CD14-positive monocyte (primary cell): ENCODE results near the gene FAM53B. TPM values are rescaled to one million over a fixed set of nuclear protein-coding genes. Genes with fewer than 3 reads are reported as not detected.

ENCODE experiments used
- DNase-seq, 3 donors: peaks; one replicate each; pipeline ENCODE4 v3.0.0-alpha.2; 2011 to 2022
- H2AFZ ChIP-seq: 2 replicates; pipeline ENCODE4 v1.6.0; 2012; ENCODE audit warnings: mild to moderate bottlenecking, low read depth, low read length, inconsistent platforms; ENCODE audit not compliant: insufficient read depth, poor library complexity, severe bottlenecking
- H3K27ac ChIP-seq, 2 donors: 1 replicate in 1 of 2; 2 replicates in 1 of 2; pipeline ENCODE4 v1.5.1; 2012 to 2013; ENCODE audit warnings: low read length in 2 of 2, control low read depth in 1 of 2, inconsistent platforms in 1 of 2, low read depth in 1 of 2, mild to moderate bottlenecking in 1 of 2
- H3K27me3 ChIP-seq, 2 donors: one replicate each; pipeline versions ENCODE4 v1.6.0 to v1.6.1; 2011 to 2013; ENCODE audit warnings: low read length in 2 of 2; ENCODE audit not compliant: control insufficient read depth in 2 of 2, insufficient read depth in 2 of 2
- H3K36me3 ChIP-seq, 2 donors: replicated peaks in 1 of 2; 1 replicate in 1 of 2; 2 replicates in 1 of 2; pipeline versions ENCODE4 v1.5.1 to v1.6.1; 2012 to 2013; ENCODE audit warnings: low read length in 2 of 2, control low read depth in 1 of 2, inconsistent platforms in 1 of 2, mild to moderate bottlenecking in 1 of 2; ENCODE audit not compliant: insufficient read depth in 2 of 2, control insufficient read depth in 1 of 2
- H3K4me1 ChIP-seq, 2 donors: 1 replicate in 1 of 2; 2 replicates in 1 of 2; pipeline versions ENCODE4 v1.5.1 to v1.6.1; 2012 to 2013; ENCODE audit warnings: low read length in 2 of 2, control low read depth in 1 of 2, inconsistent platforms in 1 of 2, mild to moderate bottlenecking in 1 of 2, moderate library complexity in 1 of 2; ENCODE audit not compliant: insufficient read depth in 2 of 2, control insufficient read depth in 1 of 2
- H3K4me2 ChIP-seq: replicated peaks from 2 replicates; pipeline ENCODE3; 2012; ENCODE audit warnings: low read length, moderate library complexity, mild to moderate bottlenecking; ENCODE audit not compliant: poor library complexity, severe bottlenecking; ENCODE audit errors: extremely low read depth
- H3K4me3 ChIP-seq, 3 experiments: fragments of 200-600 bp in 1 of 3; sonication (generic) in 1 of 3; replicated peaks in 1 of 3; 1 replicate in 2 of 3; 2 replicates in 1 of 3; pipeline ENCODE4 v1.5.1; 2011 to 2013; ENCODE audit warnings: low read length in 3 of 3, mild to moderate bottlenecking in 3 of 3, control low read depth in 2 of 3, low read depth in 2 of 3, inconsistent platforms in 1 of 3, moderate library complexity in 1 of 3
- H3K79me2 ChIP-seq: 2 replicates; pipeline ENCODE4 v1.6.0; 2012; ENCODE audit warnings: mild to moderate bottlenecking, control low read depth, inconsistent platforms, low read length, moderate library complexity; ENCODE audit not compliant: insufficient read depth
- H3K9ac ChIP-seq: 2 replicates; pipeline ENCODE4 v1.6.0; 2017; ENCODE audit warnings: low read length, mild to moderate bottlenecking; ENCODE audit not compliant: insufficient read depth, poor library complexity, severe bottlenecking
- H3K9me3 ChIP-seq, 2 donors: replicated peaks in 1 of 2; 1 replicate in 1 of 2; 2 replicates in 1 of 2; pipeline versions ENCODE4 v1.5.1 to v1.6.1; 2012 to 2013; ENCODE audit warnings: low read length in 2 of 2, control low read depth in 1 of 2; ENCODE audit not compliant: control insufficient read depth in 1 of 2, insufficient read depth in 1 of 2
- H4K20me1 ChIP-seq: 2 replicates; pipeline ENCODE4 v1.6.0; 2012; ENCODE audit warnings: mild to moderate bottlenecking, low read length, control low read depth, moderate library complexity; ENCODE audit not compliant: insufficient read depth
- H3K27ac Mint-ChIP-seq, 7 donors: one replicate each; pipeline ENCODE4 v1.8.0; 2020; ENCODE audit warnings: mild to moderate bottlenecking in 7 of 7, mixed read lengths in 7 of 7, moderate library complexity in 6 of 7, inconsistent platforms in 2 of 7
- H3K27me3 Mint-ChIP-seq, 3 donors: one replicate each; pipeline ENCODE4 v1.8.0; 2021 to 2022; ENCODE audit warnings: low read depth in 3 of 3, mild to moderate bottlenecking in 3 of 3, mixed read lengths in 3 of 3, moderate library complexity in 3 of 3, inconsistent platforms in 1 of 3
- H3K36me3 Mint-ChIP-seq, 2 donors: one replicate each; pipeline ENCODE4 v1.8.0; 2020; ENCODE audit warnings: mixed read lengths in 2 of 2, inconsistent platforms in 1 of 2, mild to moderate bottlenecking in 1 of 2
- H3K4me1 Mint-ChIP-seq: one replicate; pipeline ENCODE4 v1.8.0; 2020; ENCODE audit warnings: mild to moderate bottlenecking, mixed read lengths
- H3K4me3 Mint-ChIP-seq, 2 donors: one replicate each; pipeline ENCODE4 v1.8.0; 2020; ENCODE audit warnings: mild to moderate bottlenecking in 2 of 2, mixed read lengths in 2 of 2, moderate library complexity in 1 of 2
- H3K9me3 Mint-ChIP-seq, 7 donors: one replicate each; pipeline ENCODE4 v1.8.0; 2020 to 2022; ENCODE audit warnings: mixed read lengths in 7 of 7, mild to moderate bottlenecking in 6 of 7, moderate library complexity in 6 of 7, inconsistent platforms in 2 of 7
- CTCF ChIP-seq: fragments of 200-600 bp; IDR thresholded peaks from one replicate; pipeline ENCODE4 v1.8.0; 2022; ENCODE audit warnings: antibody characterized with exemption, mild to moderate bottlenecking
- WGBS: methylation state at CpG from one replicate; pipeline ENCODE4 v1.1.5; 2013; ENCODE audit warnings: missing lambda C conversion rate; ENCODE audit not compliant: insufficient coverage; 5-methylcytosine and 5-hydroxymethylcytosine counted together
- intact Hi-C, 2 donors: fragments of 100-400 bp; cut with micrococcal nuclease; formaldehyde crosslinking; loops; one replicate each; pipeline versions ENCODE4 v1.15.0 to v1.15.1; 2023
- polyA plus RNA-seq, 3 donors: library from polyadenylated mRNA; depleted of rRNA in 1 of 3; unstranded in 2 of 3; stranded (reverse) in 1 of 3; fragments of 300-500 nt in 2 of 3; fragments of >200 nt in 1 of 3; fragmentation: Illumina TruSeq in 2 of 3; gene quantifications; 1 replicate in 2 of 3; 2 replicates in 1 of 3; pipeline ENCODE4 v1.2.3, GENCODE V29; 2012 to 2021

FAM53B gene
- polyA plus RNA-seq, 3 donors: 5.8 to 23.3 (median 12.6) TPM

DNA sequence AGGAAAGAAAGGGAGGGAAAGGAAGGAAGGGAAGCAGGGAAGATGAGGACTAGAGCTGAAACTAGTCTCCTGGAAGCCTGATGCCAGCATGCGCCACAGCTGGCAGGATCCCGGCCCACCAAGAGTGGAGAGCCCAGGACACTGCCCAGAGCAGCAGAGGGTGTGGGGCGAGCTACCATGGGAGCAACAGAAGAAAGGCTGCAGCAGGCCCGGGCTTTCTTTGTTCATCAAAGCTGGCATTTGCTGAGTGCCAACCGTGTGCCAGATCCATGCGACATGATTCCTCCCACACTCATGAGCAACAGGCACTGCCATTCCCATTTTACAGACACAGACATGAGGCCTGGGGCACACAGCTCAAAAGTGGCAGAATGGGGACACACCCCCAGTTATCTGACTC is 68.9 kb downstream of the FAM53B start:
- 98% methylated on average over 6 of the region's 6 CpGs for WGBS
- Histone ChIP-seq H2AFZ (no peak overlapping the region), H3K9ac (no peak overlapping the region), H3K27me3 (no peaks in the 10 kb centered on the region), H3K36me3 (peaks cover 19 to 44% of the 10 kb centered on the region in 2 donors), H3K79me2 (peaks cover 89% of the 10 kb centered on the region), H3K4me1 (peaks cover 72 to 86% of the 10 kb centered on the region in 2 donors), H3K4me3 (no peak overlapping the region), H3K9me3 (no peaks in the 10 kb centered on the region), H4K20me1 (peaks cover 49% of the 10 kb centered on the region), H3K27ac (peak overlapping the region in 1 of 2 donors; percentile 36), H3K4me2 (no peak overlapping the region)
- no peak for DNase-seq
- Mint-ChIP-seq H3K36me3 (peaks cover 67 to 85% of the 10 kb centered on the region in 2 donors), H3K9me3 (peaks cover 0 to 2% (median 0%) of the 10 kb centered on the region in 7 donors), H3K27ac (peak overlapping the region in 5 of 7 donors; percentile 1 to 91 (median 60)), H3K4me1 (peaks cover 86% of the 10 kb centered on the region), H3K27me3 (peaks cover 0 to 3% (median 0%) of the 10 kb centered on the region in 3 donors), H3K4me3 (no peak overlapping the region)
- intact Hi-C loops: no loop called here
- TF ChIP-seq CTCF: no peak

- no peak for TF ChIP-seq CTCF
- no peak overlapping the region for H2AFZ ChIP-seq
- WGBS: 100% methylated on average over 3 of the region's 9 CpGs
- no peak overlapping the region for H3K9ac ChIP-seq
- peaks cover 71 to 86% of the 10 kb centered on the region in 2 donors for H3K4me1 ChIP-seq
- H3K4me2 ChIP-seq: no peak overlapping the region
- Mint-ChIP-seq H3K4me3 (no peak overlapping the region), H3K36me3 (peaks cover 65 to 85% of the 10 kb centered on the region in 2 donors), H3K9me3 (peaks cover 0 to 2% (median 0%) of the 10 kb centered on the region in 7 donors), H3K4me1 (peaks cover 86% of the 10 kb centered on the region), H3K27me3 (peaks cover 0 to 3% (median 0%) of the 10 kb centered on the region in 3 donors), H3K27ac (peak overlapping the region in 4 of 7 donors; percentile 1 to 91 (median 55))
- H3K9me3 ChIP-seq: no peaks in the 10 kb centered on the region
- no peak overlapping the region for H3K4me3 ChIP-seq
- H3K79me2 ChIP-seq: peaks cover 89% of the 10 kb centered on the region
- intact Hi-C loops: loop anchor here in 1 of 2 donors (5.0 kb wide), 1 partner anchor 43 kb away; no protein-coding TSS in a partner anchor
- DNase-seq: no peak
- no peaks in the 10 kb centered on the region for H3K27me3 ChIP-seq
- peak overlapping the region in 1 of 2 donors; percentile 36 for H3K27ac ChIP-seq
- H3K36me3 ChIP-seq: peaks cover 19 to 44% of the 10 kb centered on the region in 2 donors
- H4K20me1 ChIP-seq: peaks cover 53% of the 10 kb centered on the region
Measured at GRCh38 chr10:124674768-124675222, 69.4 kb downstream of the FAM53B start.
